HepG2 (cell line): Measurements from ENCODE around the gene TEX22. TPM values are rescaled to one million over a fixed set of nuclear protein-coding genes. Genes with fewer than 3 reads are reported as not detected.

Source experiments
- ATAC-seq: fragments of 200-7000 bp; cut with Tn5 transposase; 3 replicates; pipeline ENCODE4 v1.9.1; 2020; ENCODE audit warnings: mild to moderate bottlenecking, moderate library complexity
- BruUV-seq: library from RNA; stranded (reverse); fragments of 400-500 nt; replicated peaks from 2 replicates; lab custom pipeline; 2021; lab: Mats Ljungman, UMichigan
- CTCF ChIA-PET: fragments of 300-600 bp; formaldehyde crosslinking; extraction: SDS; loops from one replicate; lab custom pipeline; 2021; ENCODE audit warnings: low total read pairs, inconsistent platforms, low intra/inter-chr PET ratio; lab: Yijun Ruan, JAX
- POLR2A ChIA-PET: fragments of 350-600 bp; sonication (Branson Sonifier 250); formaldehyde crosslinking; loops from one replicate; lab custom pipeline; 2020; ENCODE audit warnings: antibody characterized with exemption, inconsistent platforms; lab: Yijun Ruan, JAX
- DNase-seq: peaks from one replicate; pipeline ENCODE4 v3.0.0-alpha.2; 2015; ENCODE audit warnings: low spot score
- FAIRE-seq: peaks from 3 replicates; lab custom pipeline; 2011; peaks lifted over from hg19 to GRCh38; lab: Jason Lieb, UNC
- H2AFZ ChIP-seq: one replicate; pipeline ENCODE4 v1.6.1; 2011; ENCODE audit warnings: low read length, inconsistent platforms
- H3K27ac ChIP-seq: fragments of 300-600 bp; 3 replicates; pipeline ENCODE4 v1.8.0; 2011; ENCODE audit warnings: mixed run types, mild to moderate bottlenecking, mixed read lengths, low read length, inconsistent platforms; ENCODE audit not compliant: insufficient read depth; ENCODE audit errors: extremely low read length
- H3K27me3 ChIP-seq, 2 experiments: fragments of 200-600 bp in 1 of 2; 2 replicates in 1 of 2; 3 replicates in 1 of 2; pipeline versions ENCODE4 v1.6.0 to v1.8.0; 2011; ENCODE audit warnings: low read length in 2 of 2, mild to moderate bottlenecking in 2 of 2, moderate library complexity in 2 of 2, inconsistent platforms in 1 of 2; ENCODE audit not compliant: insufficient read depth in 2 of 2, control insufficient read depth in 1 of 2
- H3K36me3 ChIP-seq, 2 experiments: fragments of 200-600 bp in 1 of 2; replicated peaks in 1 of 2; 2 replicates in 1 of 2; 3 replicates in 1 of 2; pipeline versions ENCODE4 v1.5.1 to v1.8.0; 2011; ENCODE audit warnings: low read length in 2 of 2, inconsistent platforms in 1 of 2; ENCODE audit not compliant: insufficient read depth in 2 of 2, control insufficient read depth in 1 of 2
- H3K4me1 ChIP-seq: 2 replicates; pipeline ENCODE4 v1.5.1; 2012; ENCODE audit warnings: low read length, inconsistent platforms; ENCODE audit not compliant: insufficient read depth
- H3K4me2 ChIP-seq: 2 replicates; pipeline ENCODE4 v1.6.0; 2011; ENCODE audit warnings: low read depth, low read length, inconsistent platforms
- H3K4me3 ChIP-seq, 3 experiments: fragments of 200-600 bp in 1 of 3; sonication (generic), shearing (Covaris generic) in 1 of 3; replicated peaks in 1 of 3; 2 replicates each; pipeline ENCODE4 v1.5.1; 2011 to 2016; ENCODE audit warnings: low read length in 3 of 3, inconsistent platforms in 2 of 3, low read depth in 2 of 3, mild to moderate bottlenecking in 2 of 3, control low read depth in 1 of 3, mixed read lengths in 1 of 3; ENCODE audit not compliant: insufficient read depth in 1 of 3
- H3K79me2 ChIP-seq: one replicate; pipeline ENCODE4 v1.6.1; 2011; ENCODE audit warnings: low read length, inconsistent platforms; ENCODE audit not compliant: insufficient read depth
- H3K9ac ChIP-seq: 2 replicates; pipeline ENCODE4 v1.6.0; 2011; ENCODE audit warnings: mild to moderate bottlenecking, low read depth, low read length, inconsistent platforms; ENCODE audit not compliant: insufficient read depth
- H3K9me3 ChIP-seq: 2 replicates; pipeline ENCODE4 v1.5.1; 2012; ENCODE audit warnings: mild to moderate bottlenecking, low read length
- H4K20me1 ChIP-seq: 2 replicates; pipeline ENCODE4 v1.6.0; 2011; ENCODE audit warnings: inconsistent platforms, mild to moderate bottlenecking, low read length, moderate library complexity; ENCODE audit not compliant: insufficient read depth
- AGO2 ChIP-seq: fragments of 200-400 bp; formaldehyde crosslinking; optimal IDR thresholded peaks from 2 replicates; pipeline ENCODE3; 2017; ENCODE audit warnings: mild to moderate bottlenecking, low read depth, low read length, moderate library complexity
- AKAP8 ChIP-seq: sonication (generic); formaldehyde crosslinking; IDR thresholded peaks from 2 replicates; pipeline ENCODE4 v1.5.1; 2020; ENCODE audit warnings: mild to moderate bottlenecking, missing genetic modification reagents
- JUNB ChIP-seq: sonication (generic); formaldehyde crosslinking; IDR thresholded peaks from 2 replicates; pipeline ENCODE4 v1.8.0; 2022; ENCODE audit warnings: missing genetic modification reagents, mild to moderate bottlenecking, borderline replicate concordance
- NCOA5 ChIP-seq: sonication (generic); formaldehyde crosslinking; IDR thresholded peaks from 2 replicates; pipeline ENCODE4 v1.4.0; 2020; ENCODE audit warnings: missing genetic modification reagents
- RBM22 ChIP-seq: fragments of 200-400 bp; formaldehyde crosslinking; optimal IDR thresholded peaks from 2 replicates; pipeline ENCODE3; 2017; ENCODE audit warnings: mild to moderate bottlenecking, low read length, moderate library complexity
- ZNF724P ChIP-seq: sonication (generic); formaldehyde crosslinking; IDR thresholded peaks from 2 replicates; pipeline ENCODE4 v1.8.0; 2022; ENCODE audit warnings: missing genetic modification reagents, borderline replicate concordance
- ZNF780A ChIP-seq: sonication (generic); formaldehyde crosslinking; IDR thresholded peaks from 2 replicates; pipeline ENCODE4 v1.8.0; 2022; ENCODE audit warnings: mild to moderate bottlenecking, missing genetic modification reagents, moderate library complexity
- WGBS: methylation state at CpG from one replicate; pipeline ENCODE4 v1.1.6; 2017; ENCODE audit warnings: low lambda C conversion rate; 5-methylcytosine and 5-hydroxymethylcytosine counted together
- in situ Hi-C: cut with HindIII; loops from 2 replicates; pipeline ENCODE4 v1.10.0; 2017; ENCODE audit warnings: low pct_unique_long_range_greater_than_20kb; ENCODE audit not compliant: extremely low pct_ligation_motif_present
- intact Hi-C: fragments of 100-400 bp; cut with micrococcal nuclease; formaldehyde crosslinking; loops from one replicate; pipeline ENCODE4 v1.10.0; 2022; ENCODE audit not compliant: unreplicated experiment
- polyA plus RNA-seq, 8 experiments: library from polyadenylated mRNA; depleted of rRNA in 3 of 8; stranded (reverse) in 7 of 8; unstranded in 1 of 8; fragments of >200 nt; fragmentation: Illumina TruSeq in 4 of 8; extraction: Trizol in 4 of 8; gene quantifications; 2 replicates each; pipeline versions ENCODE4 v1.2.1 to v1.2.3, GENCODE V29; 2011 to 2016; ENCODE audit warnings: low read depth in 4 of 8, missing spikeins in 1 of 8, mixed read lengths in 1 of 8; ENCODE audit not compliant: insufficient read depth in 1 of 8
- total RNA-seq, 5 experiments: library from RNA; depleted of rRNA; stranded (reverse); fragments of >200 nt; fragmentation: Illumina TruSeq; extraction: Trizol; gene quantifications; 2 replicates each; pipeline ENCODE4 v1.2.3, GENCODE V29; 2016; ENCODE audit warnings: low read depth in 1 of 5
- TF ChIP-seq, protein P1 (sequence below): sonication (generic); formaldehyde crosslinking; IDR thresholded peaks from 2 replicates; pipeline ENCODE4 v1.4.0; 2020; ENCODE audit warnings: missing genetic modification reagents
- TF ChIP-seq, protein P2 (sequence below): sonication (generic); formaldehyde crosslinking; conservative IDR thresholded peaks from 2 replicates; pipeline ENCODE4 v1.4.0; 2020; ENCODE audit warnings: missing genetic modification reagents
- TF ChIP-seq, protein P3 (sequence below): sonication (generic); formaldehyde crosslinking; conservative IDR thresholded peaks from 2 replicates; pipeline ENCODE4 v1.8.0; 2022; ENCODE audit warnings: missing genetic modification reagents
- TF ChIP-seq, protein P4 (sequence below): sonication (generic); formaldehyde crosslinking; IDR thresholded peaks from 2 replicates; pipeline ENCODE4 v1.5.1; 2020; ENCODE audit warnings: missing genetic modification reagents, mild to moderate bottlenecking, borderline replicate concordance

The TEX22 gene
- total and polyA plus RNA-seq, 2 of the 13 experiments (the other 11 are each of a cell fraction or from before 2014, with no cell fraction given): 0.07 to 0.27 TPM

DNA sequence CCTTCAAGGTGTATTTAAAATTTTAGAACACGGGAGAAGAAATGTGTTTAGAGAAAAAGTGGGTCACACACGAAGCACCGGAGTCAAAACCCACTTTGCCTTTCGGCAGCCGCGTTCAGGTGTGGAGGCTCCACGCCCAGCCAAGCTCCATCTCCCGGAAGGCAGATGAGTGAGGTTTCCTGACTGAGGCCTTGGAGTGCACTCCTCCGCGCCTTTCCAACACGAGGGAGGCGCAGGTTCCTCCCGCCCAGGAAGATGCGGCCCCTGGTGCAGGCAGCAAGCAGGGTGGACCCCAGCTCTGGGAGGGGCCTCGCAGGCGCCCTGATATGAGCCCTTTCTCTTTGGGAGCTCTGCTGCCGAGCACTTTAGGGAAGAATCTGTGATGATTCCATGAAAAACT is 43.8 kb downstream of the TEX22 start (continued):
- TF ChIP-seq, protein P1, sequence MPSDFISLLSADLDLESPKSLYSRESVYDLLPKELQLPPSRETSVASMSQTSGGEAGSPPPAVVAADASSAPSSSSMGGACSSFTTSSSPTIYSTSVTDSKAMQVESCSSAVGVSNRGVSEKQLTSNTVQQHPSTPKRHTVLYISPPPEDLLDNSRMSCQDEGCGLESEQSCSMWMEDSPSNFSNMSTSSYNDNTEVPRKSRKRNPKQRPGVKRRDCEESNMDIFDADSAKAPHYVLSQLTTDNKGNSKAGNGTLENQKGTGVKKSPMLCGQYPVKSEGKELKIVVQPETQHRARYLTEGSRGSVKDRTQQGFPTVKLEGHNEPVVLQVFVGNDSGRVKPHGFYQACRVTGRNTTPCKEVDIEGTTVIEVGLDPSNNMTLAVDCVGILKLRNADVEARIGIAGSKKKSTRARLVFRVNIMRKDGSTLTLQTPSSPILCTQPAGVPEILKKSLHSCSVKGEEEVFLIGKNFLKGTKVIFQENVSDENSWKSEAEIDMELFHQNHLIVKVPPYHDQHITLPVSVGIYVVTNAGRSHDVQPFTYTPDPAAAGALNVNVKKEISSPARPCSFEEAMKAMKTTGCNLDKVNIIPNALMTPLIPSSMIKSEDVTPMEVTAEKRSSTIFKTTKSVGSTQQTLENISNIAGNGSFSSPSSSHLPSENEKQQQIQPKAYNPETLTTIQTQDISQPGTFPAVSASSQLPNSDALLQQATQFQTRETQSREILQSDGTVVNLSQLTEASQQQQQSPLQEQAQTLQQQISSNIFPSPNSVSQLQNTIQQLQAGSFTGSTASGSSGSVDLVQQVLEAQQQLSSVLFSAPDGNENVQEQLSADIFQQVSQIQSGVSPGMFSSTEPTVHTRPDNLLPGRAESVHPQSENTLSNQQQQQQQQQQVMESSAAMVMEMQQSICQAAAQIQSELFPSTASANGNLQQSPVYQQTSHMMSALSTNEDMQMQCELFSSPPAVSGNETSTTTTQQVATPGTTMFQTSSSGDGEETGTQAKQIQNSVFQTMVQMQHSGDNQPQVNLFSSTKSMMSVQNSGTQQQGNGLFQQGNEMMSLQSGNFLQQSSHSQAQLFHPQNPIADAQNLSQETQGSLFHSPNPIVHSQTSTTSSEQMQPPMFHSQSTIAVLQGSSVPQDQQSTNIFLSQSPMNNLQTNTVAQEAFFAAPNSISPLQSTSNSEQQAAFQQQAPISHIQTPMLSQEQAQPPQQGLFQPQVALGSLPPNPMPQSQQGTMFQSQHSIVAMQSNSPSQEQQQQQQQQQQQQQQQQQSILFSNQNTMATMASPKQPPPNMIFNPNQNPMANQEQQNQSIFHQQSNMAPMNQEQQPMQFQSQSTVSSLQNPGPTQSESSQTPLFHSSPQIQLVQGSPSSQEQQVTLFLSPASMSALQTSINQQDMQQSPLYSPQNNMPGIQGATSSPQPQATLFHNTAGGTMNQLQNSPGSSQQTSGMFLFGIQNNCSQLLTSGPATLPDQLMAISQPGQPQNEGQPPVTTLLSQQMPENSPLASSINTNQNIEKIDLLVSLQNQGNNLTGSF: no peak

DNA sequence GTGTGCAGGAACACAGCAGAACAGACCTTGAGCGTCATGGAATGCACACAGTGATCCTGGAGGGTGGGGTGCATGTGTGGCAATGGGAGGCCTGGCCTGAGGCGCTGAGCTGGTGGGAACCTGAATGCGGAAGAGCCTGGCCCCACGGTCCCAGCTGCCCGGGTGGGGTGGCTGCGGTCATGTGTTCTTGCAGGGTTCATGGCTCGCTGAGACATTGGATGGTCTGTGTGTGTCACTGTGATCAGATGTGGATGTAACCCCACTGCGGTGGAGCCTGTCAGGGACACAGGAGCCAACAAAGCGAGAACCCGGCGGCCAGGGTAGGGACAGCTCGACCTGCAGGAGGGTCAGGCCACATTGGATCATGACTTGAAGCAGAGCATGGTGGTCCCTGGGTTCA is 44.5 kb downstream of the TEX22 start:
- Histone ChIP-seq H3K4me2 (no peak overlapping the region), H3K36me3 (peaks cover 10 to 32% of the 10 kb centered on the region in 2 experiments), H4K20me1 (no peaks in the 10 kb centered on the region), H3K9ac (no peak overlapping the region), H3K9me3 (no peaks in the 10 kb centered on the region), H3K79me2 (peaks cover 3% of the 10 kb centered on the region), H3K27me3 (no peaks in the 10 kb centered on the region), H3K4me1 (peaks cover 14% of the 10 kb centered on the region), H2AFZ (no peak overlapping the region), H3K4me3 (no peak overlapping the region), H3K27ac (no peak overlapping the region)
- ATAC-seq (no peak), FAIRE-seq (no peak), DNase-seq (no peak)
- in situ Hi-C loops: no loop called here
- intact Hi-C loops: no loop called here
- 86% methylated on average over 11 of the region's 12 CpGs for WGBS
- POLR2A ChIA-PET: no interaction called here
- CTCF ChIA-PET: no interaction called here
- TF ChIP-seq AGO2 (peak; percentile 73), ZNF780A (no peak), NCOA5 (CRISPR knock-in tag) (no peak), ZNF724P (CRISPR knock-in tag) (no peak), AKAP8 (CRISPR knock-in tag) (peak; percentile 56; the same call in 1 of the 2 replicates), RBM22 (peak; percentile 69), JUNB (CRISPR knock-in tag) (no peak)
- TF ChIP-seq, protein P2, sequence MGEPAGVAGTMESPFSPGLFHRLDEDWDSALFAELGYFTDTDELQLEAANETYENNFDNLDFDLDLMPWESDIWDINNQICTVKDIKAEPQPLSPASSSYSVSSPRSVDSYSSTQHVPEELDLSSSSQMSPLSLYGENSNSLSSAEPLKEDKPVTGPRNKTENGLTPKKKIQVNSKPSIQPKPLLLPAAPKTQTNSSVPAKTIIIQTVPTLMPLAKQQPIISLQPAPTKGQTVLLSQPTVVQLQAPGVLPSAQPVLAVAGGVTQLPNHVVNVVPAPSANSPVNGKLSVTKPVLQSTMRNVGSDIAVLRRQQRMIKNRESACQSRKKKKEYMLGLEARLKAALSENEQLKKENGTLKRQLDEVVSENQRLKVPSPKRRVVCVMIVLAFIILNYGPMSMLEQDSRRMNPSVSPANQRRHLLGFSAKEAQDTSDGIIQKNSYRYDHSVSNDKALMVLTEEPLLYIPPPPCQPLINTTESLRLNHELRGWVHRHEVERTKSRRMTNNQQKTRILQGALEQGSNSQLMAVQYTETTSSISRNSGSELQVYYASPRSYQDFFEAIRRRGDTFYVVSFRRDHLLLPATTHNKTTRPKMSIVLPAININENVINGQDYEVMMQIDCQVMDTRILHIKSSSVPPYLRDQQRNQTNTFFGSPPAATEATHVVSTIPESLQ (CRISPR knock-in tag): no peak
- TF ChIP-seq, protein P3, sequence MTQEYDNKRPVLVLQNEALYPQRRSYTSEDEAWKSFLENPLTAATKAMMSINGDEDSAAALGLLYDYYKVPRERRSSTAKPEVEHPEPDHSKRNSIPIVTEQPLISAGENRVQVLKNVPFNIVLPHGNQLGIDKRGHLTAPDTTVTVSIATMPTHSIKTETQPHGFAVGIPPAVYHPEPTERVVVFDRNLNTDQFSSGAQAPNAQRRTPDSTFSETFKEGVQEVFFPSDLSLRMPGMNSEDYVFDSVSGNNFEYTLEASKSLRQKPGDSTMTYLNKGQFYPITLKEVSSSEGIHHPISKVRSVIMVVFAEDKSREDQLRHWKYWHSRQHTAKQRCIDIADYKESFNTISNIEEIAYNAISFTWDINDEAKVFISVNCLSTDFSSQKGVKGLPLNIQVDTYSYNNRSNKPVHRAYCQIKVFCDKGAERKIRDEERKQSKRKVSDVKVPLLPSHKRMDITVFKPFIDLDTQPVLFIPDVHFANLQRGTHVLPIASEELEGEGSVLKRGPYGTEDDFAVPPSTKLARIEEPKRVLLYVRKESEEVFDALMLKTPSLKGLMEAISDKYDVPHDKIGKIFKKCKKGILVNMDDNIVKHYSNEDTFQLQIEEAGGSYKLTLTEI (CRISPR knock-in tag): no peak
- TF ChIP-seq, protein P4, sequence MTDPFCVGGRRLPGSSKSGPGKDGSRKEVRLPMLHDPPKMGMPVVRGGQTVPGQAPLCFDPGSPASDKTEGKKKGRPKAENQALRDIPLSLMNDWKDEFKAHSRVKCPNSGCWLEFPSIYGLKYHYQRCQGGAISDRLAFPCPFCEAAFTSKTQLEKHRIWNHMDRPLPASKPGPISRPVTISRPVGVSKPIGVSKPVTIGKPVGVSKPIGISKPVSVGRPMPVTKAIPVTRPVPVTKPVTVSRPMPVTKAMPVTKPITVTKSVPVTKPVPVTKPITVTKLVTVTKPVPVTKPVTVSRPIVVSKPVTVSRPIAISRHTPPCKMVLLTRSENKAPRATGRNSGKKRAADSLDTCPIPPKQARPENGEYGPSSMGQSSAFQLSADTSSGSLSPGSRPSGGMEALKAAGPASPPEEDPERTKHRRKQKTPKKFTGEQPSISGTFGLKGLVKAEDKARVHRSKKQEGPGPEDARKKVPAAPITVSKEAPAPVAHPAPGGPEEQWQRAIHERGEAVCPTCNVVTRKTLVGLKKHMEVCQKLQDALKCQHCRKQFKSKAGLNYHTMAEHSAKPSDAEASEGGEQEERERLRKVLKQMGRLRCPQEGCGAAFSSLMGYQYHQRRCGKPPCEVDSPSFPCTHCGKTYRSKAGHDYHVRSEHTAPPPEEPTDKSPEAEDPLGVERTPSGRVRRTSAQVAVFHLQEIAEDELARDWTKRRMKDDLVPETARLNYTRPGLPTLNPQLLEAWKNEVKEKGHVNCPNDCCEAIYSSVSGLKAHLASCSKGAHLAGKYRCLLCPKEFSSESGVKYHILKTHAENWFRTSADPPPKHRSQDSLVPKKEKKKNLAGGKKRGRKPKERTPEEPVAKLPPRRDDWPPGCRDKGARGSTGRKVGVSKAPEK (CRISPR knock-in tag): no peak
- BruUV-seq: no TSS peak
